ENCODE measurements around the gene ALKBH7.

The ALKBH7 gene

DNA sequence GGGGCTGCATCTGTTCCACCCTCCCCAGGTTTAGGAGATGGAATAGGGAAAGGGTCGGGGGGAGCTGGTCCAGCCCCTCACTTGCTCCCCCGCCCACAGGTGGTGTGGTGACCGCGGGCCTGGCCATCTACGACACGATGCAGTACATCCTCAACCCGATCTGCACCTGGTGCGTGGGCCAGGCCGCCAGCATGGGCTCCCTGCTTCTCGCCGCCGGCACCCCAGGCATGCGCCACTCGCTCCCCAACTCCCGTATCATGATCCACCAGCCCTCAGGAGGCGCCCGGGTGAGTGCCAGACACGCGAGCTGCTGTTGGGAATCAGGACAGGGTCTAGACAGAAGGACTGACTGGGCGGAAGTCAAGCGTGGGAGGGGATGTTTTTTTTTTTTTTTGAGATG is 8.2 kb upstream of the ALKBH7 start:
- no peak for DNase-seq (ENCODE audit: low read depth in 2 of 2)

GRCh38 chr19:6373096-6373812 is 660 bp downstream of the ALKBH7 start:
- peak; percentile 98 to 99 for DNase-seq (ENCODE audit: low read depth in 2 of 2)

GRCh38 chr19:6373813-6374108 is 1.2 kb downstream of the ALKBH7 start:
- no peak for DNase-seq (ENCODE audit: low read depth in 2 of 2)

- no peak for DNase-seq (ENCODE audit: low read depth in 2 of 2)
Observed at GRCh38 chr19:6374161-6374709, 1.6 kb downstream of the ALKBH7 start.

DNA sequence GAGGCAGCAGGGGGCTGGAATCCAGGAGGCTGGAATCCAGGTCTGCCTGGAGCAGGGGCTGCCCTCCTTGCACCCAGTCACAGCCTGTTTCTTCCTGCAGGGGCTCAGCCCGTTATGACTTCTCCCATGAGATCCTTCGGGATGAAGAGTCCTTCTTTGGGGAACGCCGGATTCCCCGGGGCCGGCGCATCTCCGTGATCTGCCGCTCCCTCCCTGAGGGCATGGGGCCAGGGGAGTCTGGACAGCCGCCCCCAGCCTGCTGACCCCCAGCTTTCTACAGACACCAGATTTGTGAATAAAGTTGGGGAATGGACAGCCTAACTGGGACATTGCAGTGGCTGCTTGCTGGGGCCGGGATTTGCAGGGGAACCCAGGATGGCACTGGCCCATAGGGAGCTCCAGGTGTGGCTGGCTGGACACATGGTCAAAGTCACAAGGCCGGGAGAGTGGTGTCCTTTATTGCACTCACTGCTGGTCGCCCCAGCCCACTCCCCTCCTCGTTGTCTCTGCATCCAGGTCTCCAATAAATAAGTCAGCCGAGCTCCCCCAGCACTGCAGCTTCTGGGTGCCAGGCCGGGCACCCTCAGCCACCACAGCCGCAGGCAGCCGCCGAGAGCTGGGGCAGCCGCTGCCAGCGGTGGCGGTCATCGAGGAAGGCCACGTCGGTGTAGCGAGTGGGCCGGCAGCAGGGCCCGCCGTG is 2.3 kb downstream of the ALKBH7 start:
- no peak for DNase-seq (ENCODE audit: low read depth in 2 of 2)

DNA sequence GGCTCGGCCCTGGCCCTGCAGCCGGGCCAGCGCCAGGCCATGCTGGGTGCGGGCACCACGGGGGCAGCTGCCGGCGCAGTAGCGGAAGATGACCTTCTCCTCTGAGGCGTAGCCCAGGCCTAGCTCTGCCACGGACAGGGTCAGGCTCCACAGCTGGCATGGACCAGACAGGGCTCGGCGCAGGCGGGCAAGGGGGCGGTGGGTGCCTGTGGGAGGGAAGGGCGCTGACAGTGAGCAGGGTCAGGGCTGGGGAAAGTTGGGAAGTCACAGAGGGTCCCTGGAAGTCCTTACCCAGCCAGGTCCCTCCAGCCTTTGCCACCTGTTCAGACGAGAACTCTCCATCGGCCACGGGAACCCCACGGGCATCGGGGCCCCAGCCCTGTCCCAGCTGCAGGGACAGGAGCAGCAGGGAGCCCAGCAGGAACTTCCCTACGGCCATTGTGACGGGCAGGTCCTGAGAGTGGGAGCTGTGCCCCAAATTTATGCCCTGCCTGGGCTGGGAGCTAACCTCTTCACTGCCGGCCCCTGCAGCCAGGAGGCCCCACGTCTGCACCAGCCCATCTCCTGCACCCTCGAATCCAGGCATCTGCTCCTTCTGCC is 2.9 kb downstream of the ALKBH7 start, which contains the start of gene PSPN:
Gene PSPN (minus strand): TSS at position 523 of the 600 bp plus-strand sequence. CDS start 84 bp downstream, at position 439.
- DNase-seq (ENCODE audit: low read depth in 2 of 2): no peak

GRCh38 chr19:6376512-6377190 is 4.1 kb downstream of the ALKBH7 start:
- DNase-seq (ENCODE audit: low read depth in 2 of 2): no peak

DNA sequence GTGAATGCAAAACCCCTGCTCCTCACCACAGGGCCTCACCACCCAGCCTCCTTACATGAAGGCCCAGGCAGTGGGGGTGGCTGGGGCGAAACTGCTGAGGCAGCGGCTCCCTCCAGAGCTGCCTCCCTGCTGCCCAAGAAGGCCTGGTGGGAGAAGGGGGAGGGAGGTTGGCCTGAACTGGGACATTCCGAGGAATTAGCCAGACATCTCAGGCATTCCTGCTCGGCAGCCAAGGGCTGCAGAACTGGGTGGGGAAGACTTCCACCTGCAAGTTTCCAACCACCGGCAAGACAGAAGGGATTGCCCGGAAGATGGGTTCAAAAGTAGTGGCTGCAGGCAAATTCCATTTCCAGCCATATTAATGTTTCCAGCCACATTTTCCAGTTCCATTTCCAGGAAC is 5.4 kb downstream of the ALKBH7 start:
- no peak for DNase-seq (ENCODE audit: low read depth in 2 of 2)

- no peak for DNase-seq (ENCODE audit: low read depth in 2 of 2)
Observed at GRCh38 chr19:6378486-6378885, 5.9 kb downstream of the ALKBH7 start.

- no peak for DNase-seq (ENCODE audit: low read depth in 2 of 2)
Observed at GRCh38 chr19:6379744-6380143, 7.2 kb downstream of the ALKBH7 start.

DNA sequence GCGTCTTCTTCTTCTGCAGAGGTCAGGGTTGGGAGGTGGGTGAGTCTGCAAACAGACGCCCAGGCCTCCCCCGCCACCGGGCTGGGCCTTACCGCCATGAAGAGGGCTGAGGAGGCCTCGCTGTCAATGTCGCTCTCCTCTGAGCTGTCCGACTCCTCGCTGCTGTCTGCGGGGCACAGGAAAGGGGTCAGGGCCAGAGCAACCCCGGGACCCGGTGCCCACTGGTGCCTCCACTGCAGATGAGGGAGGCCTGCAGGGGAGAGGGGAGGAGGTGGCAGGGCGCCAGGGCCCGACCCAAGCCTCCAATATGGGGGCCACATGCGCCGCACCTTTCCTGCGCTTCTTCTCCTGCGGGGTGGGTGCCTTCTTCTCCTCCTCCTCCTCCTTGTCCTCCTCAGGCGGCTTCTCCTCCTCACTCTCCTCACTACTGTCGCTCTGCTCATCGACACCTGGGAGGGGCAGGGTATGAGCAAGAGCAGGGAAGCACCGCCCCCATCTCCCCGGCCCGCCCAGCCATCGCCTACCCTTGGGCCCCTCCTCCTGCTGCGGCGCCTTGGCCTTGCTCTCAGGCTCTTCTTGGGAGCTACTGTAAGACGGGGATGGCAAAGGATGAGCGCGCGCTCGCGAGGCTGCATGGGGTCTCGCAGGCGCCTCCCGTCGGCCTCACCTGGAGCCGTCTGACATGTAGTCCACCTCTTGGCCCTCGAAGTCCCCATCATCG is 8.6 kb downstream of the ALKBH7 start:
- DNase-seq (ENCODE audit: low read depth in 2 of 2): no peak

- no peak for DNase-seq (ENCODE audit: low read depth in 2 of 2)
Observed at GRCh38 chr19:6383188-6383587, 10.6 kb downstream of the ALKBH7 start.

DNA sequence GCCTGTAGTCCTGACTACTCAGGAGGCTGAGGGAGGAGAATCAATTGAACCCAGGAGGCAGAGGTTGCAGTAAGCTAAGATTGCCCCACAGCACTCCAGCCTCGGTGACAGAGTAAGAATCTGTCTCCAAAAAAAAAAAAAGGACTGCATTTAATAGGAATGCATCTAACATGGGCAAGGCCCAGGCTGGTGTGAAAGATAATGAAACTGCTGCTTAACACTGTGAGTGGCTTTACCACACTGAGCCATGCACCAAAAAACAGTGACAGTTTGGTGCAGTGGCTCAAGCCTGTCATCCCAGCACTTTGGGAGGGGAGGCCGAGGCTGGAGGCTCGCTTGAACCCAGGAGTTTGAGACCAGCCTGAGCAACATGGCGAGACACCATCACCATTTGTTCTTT is 11.8 kb downstream of the ALKBH7 start:
- DNase-seq (ENCODE audit: low read depth in 2 of 2): no peak

DNA sequence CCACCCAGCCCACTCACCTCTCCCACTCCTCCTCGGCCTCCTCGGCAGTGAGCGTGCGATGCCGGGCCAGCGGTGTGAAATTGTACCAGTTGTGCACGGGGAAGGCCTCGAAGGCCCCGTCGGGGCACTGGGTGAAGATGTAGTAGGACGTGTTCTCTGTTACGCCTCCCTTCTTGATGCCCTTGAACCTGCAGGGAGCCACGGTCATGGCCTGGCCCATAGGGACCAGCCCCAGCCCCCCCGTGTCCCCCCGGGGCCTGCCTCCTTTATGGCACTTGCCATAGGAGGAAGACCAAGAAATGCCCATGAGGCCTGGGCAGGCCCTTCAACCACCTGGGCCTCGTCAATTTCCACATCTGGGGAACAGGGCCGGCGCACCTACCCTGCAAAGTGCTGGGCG is 14.8 kb downstream of the ALKBH7 start:
- DNase-seq (ENCODE audit: low read depth in 2 of 2): no peak

- DNase-seq (ENCODE audit: low read depth in 2 of 2): no peak
Observed at GRCh38 chr19:6392221-6393073, 19.9 kb downstream of the ALKBH7 start.

GRCh38 chr19:6393074-6393982 is 20.7 kb downstream of the ALKBH7 start, which contains the start of gene GTF2F1:
GTF2F1 (minus strand) TSS chr19:6393164; CDS start chr19:6392995, 169 bp downstream.
- DNase-seq (ENCODE audit: low read depth in 2 of 2): peak; percentile 73 to 88

- peak; percentile 37 to 50 for DNase-seq (ENCODE audit: low read depth in 2 of 2)
Observed at GRCh38 chr19:6393983-6394412, 21.4 kb downstream of the ALKBH7 start.

- DNase-seq (ENCODE audit: low read depth in 2 of 2): no peak
Observed at GRCh38 chr19:6394831-6395230, 22.2 kb downstream of the ALKBH7 start.

GRCh38 chr19:6396305-6396704 is 23.7 kb downstream of the ALKBH7 start:
- no peak for DNase-seq (ENCODE audit: low read depth in 2 of 2)
